ENCODE data around the gene ROBO1.
"Not testable (repeated sequence)": the region's sequence is repeated elsewhere in the genome, so short reads cannot be mapped to it uniquely, and the experiment has no call there.

Gene ROBO1

DNA sequence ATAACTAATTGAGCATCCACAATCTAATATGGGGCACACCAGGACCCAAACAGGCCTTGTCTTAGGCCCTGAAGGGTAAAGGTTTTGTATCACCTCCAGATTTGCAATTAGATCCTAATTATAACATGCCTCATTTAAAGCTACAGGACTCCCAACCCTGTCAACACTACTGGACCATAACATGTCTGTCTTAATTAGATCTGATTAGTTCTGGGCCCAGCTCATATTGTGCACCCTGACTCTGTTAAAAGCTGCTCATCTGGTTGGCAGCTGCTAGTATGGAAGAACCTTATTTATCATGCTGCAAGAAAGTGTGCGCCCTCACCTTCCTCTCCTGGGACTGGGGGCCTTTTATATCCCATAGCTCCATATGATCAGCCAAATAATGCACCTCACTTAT is 457.8 kb downstream of the ROBO1 start:
- DNase-seq (ENCODE audit: low spot score) = no peak

DNA sequence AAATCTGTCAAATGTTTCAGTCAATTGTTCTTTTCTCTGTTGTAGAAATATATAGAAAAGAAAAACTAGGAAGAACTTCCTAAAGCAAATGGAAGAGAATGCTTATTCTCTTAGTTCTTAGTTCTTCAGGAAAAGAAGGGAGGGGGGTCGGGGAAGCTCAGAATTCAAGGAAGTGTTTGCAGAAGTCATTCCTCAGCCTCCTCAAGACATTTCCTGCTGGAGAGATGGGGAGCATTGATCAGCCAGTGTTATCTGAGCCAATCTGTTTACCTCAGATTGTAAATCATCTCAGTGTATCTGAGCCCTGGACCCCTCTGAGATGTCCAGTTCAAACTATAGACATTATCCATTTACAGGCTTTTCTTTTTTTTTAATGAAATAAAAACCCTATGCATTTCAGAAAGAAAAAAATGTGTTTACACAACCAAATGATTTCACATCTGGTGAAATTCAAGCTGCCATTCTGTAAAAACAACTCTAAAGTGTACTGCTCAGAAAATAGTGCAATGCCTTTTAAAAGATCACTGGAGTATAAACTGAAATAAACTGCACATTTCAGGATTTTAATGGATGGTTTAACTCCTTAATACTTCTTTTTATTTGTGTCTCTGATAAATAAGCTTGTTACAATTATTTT is 460.7 kb downstream of the ROBO1 start:
- DNase-seq (ENCODE audit: low spot score) = no peak

DNA sequence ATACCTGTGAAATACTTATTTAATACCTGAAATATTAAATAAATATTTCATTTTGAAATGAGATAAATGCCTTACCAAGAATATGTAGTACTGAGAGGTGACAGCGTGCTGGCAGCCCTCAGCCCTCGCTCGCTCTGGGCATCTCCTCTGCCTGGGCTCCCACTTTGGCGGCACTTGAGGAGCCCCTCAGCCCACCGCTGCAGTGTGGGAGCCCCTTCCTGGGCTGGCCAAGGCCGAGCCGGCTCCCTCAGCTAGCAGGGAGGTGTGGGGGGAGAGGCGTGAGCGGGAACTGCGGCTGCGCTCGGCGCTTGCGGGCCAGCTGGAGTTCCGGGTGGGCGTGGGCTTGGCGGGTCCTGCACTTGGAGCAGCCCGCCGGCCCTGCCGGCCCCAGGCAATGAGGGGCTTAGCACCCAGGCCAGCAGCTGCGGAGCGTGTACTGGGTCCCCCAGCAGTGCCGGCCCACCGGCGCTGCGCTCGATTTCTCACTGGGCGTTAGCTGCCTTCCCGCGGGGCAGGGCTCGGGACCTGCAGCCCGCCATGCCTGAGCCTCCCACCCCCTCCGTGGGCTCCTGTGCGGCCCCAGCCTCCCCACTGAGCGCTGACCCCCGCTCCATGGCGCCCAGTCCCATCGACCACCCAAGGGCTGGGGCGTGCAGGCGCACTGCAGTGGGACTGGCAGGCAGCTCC is 467.7 kb downstream of the ROBO1 start:
- not testable (repeated sequence) for DNase-seq (ENCODE audit: low spot score)

DNA sequence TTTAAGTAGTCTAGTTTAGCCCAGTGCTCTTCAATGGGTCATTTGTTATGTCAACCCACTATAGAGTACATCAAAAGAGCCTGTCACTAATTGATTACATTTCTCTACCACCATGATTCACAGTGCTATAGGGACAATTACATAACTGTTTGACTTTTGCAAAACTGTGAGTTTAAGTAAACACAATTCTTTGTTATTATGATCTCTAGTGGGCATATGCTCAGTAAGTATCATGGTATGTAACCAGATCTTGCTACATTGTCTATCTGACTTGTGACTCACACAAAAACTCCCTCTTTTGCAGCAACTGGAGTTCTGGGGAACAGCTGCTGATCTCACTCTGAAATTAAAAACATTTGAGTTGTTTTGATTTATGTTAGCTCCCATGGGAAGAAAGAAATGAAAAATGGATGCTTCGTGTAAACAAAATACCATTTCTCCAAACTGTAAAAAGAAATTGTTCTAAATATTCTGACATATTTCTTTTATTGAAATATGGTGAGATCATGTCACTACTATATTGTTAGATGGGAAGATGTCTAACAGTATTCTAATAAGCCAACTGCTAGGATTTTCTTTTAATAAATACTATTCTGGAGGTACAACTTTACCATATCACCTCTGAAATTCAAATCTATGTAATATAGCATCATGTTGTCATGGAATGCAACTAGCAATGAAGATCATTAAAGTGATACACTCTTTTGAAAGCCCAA is 470.4 kb downstream of the ROBO1 start:
- peak; percentile 49 for DNase-seq (ENCODE audit: low spot score)

DNA sequence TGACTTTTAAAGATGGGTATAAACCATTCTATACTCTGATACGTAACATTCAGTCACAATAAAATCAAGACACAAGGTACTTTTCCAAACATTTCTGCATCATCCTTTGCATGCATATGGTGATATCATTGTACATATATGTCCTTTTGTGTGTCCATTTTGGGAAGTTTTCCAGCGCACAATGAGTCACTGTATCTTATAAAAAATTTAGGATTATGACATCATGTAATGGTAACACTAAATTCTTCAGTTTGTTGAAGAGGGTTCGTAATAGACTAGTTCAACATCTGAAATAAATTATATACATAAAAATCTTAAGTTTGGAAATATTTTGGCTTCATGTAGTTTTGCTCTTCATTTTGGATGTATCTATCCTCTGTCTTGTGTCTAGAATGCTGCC is 480.9 kb downstream of the ROBO1 start:
- DNase-seq (ENCODE audit: low spot score) = no peak

DNA sequence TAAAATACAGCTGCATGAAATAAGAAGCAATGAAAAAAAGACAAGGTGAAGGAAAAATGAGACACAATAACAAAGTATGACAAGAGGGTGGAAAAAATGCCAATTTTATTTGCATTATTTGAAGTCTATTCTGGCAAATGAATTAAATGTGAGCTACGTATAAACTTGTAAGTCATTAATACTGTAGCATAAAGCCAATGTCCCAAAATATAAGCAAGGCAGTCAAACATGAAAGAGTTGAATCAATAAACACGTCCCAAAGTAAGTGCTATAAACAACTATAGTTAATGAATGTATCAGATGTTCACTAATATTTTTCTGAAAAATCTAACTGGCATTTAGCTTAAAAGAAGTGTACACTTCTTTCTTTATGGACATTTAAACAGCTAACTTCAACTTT is 481.9 kb downstream of the ROBO1 start:
- DNase-seq (ENCODE audit: low spot score) = no peak

DNA sequence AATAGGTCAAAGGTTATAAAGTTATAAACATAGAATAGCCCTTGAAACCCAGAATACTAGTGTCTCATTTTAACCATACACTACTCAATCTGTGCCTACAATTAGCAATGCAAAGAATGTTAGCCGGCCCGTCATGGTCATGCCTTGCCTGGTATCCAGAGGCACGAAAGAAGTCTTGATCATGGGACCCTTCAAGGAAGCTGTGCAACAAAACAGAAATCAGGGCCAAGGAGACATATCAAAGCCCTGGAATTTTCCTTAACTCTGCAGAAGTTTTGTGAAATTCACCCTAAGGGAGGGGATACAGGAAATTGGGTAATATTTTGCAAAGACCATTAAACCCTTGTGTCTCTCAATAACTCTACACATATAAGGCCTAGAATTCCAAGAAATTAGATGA is 482.4 kb downstream of the ROBO1 start:
- DNase-seq (ENCODE audit: low spot score) = no peak

DNA sequence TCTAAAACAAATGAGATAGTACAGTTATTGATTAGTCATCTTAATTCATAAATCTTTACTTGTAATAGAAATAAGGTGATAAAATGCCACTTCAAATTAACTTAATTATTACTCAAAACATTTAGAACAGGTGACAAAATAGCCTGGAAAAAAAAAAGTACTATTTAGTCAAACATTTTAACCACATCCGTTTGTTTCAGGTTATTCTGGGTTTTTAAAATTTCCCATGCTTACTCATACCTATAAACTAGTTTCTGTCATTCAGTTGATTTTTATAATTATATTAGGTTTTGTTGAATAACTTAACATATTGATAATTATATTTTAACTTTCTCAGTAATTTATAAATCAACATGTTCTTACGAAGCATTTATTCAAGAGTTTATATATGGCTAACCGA is 483.0 kb downstream of the ROBO1 start:
- no peak for DNase-seq (ENCODE audit: low spot score)

DNA sequence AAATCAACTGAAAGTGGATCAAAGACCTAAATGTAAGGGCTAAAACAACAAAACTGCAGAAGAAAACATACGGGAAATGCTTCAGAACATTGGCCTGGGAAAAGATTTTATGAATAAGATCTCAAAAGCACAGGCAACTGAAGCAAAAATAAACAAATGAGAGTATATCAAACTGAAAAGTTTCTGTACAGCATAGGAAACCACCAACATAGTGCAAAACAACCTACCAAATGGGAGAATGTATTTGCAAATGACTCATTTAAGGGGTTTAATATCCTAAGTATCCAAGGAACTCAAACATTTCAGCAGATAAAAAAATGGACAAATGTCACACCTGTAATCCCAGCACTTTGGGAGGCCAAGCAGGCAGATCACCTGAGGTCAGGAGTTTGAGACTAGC is 489.1 kb downstream of the ROBO1 start:
- DNase-seq (ENCODE audit: low spot score) = no peak

DNA sequence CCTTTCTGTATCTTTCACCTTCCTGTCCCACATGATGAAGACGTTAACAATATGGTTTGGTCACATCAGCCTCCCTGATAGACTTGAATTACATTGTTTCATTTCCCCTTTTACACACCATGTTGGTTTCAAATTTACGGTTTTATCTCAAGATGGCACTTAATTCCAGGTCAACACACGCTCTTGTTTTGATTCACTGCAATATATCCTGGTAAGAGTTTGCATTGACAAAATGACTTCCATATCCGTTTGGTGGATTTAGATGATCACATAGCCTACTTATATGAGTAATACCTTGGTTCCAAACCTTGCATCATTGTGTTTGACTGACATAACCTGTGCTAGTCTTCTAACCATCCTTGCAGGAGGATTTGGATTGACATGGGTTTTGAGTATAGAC is 499.4 kb downstream of the ROBO1 start:
- no peak for DNase-seq (ENCODE audit: low spot score)

DNA sequence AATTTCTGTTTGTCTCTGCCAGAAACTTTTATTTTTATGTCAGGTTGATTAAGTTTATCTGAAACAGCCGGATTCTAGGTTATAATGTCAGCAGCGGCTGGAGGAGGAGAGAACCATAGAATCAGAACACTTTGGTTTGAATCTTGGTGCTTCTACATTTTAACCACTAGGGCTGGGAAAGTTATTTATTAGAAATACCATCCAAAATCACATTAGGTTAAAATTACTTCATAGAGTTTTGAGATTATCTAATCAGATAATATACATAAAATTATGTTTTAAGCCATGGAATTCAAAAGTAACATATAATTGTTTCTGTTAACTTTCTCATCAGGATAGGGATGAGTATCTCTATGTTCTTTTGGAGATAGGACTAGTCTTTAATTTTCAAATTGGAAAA is 502.9 kb downstream of the ROBO1 start:
- DNase-seq (ENCODE audit: low spot score) = no peak

DNA sequence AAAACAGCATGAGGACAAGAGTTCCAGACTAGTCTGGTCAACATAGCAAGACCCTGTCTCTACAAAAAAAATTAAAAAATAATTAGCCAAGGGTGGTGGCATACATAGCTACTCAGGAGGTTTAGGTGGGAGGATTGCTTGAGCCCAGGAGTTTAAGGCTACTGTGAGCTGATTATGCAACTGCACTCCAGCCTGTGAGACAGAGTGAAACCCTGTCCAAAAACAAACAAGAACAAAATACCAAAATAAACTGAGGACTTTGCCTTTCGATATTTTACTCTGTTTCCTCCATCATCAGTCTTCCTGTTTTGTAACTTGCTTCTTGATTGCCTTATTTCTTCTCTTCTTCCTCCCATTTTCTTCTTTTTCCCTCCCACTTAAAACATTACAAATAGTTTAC is 504.4 kb downstream of the ROBO1 start:
- no peak for DNase-seq (ENCODE audit: low spot score)

DNA sequence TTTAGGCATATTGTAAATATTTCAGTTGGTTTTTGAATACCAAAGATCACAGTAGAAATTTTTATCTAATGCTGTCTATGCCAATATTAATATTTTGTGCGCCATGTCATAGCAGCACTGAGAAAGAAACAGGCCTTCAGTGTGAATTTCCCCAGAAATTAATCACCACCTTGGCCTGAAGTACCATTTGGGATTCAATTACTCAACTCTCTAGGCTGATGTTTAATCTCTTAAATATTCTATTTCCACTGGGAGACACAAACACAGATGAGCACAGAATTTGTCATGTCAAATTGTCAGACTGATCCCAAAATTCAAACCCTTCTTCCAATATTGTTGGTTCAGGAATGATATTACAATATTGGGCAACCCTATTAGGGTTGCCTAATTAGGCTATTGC is 509.3 kb downstream of the ROBO1 start:
- DNase-seq (ENCODE audit: low spot score) = no peak

DNA sequence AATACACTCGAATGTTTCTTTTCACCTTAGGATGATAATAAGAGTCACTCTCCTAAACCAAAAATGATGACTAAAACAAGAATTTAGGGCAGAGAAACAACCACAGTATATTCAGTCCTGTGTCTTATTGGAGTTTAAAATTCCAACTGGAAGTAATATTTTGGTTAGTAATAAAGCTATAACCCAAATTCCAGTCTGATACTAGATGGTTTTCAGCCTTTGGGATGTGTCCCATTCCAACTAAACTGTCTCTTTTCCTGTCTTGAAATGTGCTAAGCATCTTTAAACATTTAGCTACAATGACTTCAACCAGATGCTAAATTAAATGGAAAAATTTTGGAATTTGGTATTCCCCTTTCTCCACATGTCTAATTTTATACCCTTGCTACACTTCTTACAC is 510.0 kb downstream of the ROBO1 start:
- DNase-seq (ENCODE audit: low spot score) = no peak

DNA sequence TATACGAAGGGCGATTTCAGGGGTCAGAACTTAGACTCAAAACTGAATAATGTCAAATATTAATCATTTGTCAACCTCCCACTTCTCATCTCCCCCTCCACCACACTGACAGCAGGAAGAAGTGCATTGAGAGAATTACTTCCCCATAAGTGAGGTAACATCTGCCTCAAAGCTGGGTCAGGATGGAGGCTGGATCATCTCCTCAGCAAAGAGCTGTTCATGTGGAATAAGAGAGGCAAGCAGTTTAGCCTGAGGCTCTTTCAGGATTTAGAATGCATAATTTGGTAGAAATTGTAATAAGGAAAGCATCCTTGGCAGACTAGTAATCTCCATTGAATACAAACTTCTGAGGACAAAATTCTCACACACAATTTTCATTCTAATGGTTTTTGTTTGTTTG is 512.1 kb downstream of the ROBO1 start:
- DNase-seq (ENCODE audit: low spot score) = no peak

DNA sequence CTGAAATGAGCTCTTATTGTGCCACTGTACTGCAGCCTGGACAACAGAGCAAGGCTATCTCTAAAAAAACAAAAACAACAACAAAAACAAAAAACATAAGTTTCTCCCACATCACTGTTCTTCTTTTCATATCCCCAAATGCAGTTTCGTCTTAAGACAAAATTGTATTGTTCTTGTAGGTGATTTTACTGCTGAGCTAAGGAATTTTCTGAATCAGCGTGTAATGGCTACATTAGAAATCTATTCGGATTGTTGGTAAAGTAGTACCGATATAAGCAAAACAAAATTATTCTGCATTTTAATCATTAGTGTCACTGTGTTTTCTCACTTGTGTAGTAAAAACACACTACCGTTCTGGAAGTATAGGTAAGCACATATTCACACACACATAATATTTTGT is 512.5 kb downstream of the ROBO1 start:
- no peak for DNase-seq (ENCODE audit: low spot score)

DNA sequence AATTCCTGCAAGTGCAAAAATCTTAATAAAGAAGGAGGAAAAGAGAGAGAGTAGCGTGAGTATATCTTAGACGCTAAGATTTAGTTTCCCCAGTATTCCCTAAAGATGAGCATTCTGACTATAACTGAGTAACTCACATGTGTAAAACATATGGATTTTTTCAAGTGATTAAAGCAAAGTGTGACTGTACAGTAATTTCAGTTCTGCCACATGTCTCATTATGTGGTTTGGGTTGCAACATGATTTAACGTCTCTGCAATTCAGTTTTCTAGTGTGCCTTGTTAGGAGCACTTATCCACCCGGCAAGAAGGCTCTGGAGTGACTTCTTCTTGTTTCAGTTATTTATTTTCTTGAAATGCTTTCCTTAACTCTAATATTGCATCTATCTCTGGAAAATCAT is 514.1 kb downstream of the ROBO1 start:
- DNase-seq (ENCODE audit: low spot score) = no peak

DNA sequence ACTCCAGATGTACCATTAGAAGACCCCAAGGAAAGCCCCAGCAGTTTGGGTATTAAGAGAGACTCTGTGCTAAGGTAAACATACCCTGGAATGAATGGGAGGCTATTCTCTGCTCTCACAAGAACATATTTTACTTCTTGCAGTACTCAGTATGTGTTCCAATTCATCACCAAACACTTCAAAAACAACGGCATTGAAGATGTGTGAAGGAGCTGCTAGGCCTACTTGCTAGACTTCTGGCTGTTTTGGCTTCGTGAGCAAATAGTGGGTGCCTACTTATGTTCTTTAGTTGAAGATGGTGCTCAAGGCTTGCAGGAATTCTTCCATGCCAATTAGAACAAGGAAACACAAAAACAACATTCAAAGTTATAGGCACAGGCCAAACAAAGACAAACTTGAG is 514.5 kb downstream of the ROBO1 start:
- no peak for DNase-seq (ENCODE audit: low spot score)

DNA sequence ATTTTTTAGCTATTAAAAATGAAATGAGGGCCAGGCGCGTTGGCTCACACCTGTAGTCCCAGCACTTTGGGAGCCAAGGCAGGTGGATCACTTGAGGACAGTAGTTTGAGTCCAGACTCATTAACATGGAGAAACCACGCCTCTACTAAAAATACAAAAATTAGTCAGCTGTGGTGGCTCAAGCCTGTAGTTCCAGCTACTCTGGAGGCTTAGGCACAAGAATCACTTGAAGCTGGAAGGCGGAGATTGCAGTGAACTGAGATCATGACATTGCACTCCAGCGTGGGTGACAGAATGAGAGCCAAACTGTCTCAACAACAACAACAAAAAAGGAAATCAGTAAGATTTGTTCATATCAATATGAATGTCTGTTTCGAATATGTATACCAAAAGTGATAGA is 517.1 kb downstream of the ROBO1 start:
- DNase-seq (ENCODE audit: low spot score) = no peak

DNA sequence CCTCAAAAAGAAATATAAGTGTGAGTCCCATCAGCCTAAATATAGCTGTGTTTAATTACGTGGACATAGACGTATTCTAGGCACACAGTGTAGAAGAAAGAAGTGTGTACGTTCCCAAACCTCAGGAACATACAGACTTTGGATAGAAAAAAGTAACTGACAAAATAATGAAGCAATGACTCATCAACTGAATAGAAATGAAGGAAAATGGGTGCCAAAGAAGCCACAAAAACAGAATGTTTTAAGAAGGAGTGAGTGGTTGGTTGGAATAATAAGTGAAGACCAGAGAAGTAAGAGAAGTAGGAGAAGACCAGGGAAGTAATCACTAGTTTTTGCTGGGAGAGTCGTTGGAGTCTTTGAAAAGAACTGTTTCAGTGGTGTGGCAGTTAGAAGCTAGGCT is 518.1 kb downstream of the ROBO1 start:
- no peak for DNase-seq (ENCODE audit: low spot score)

DNA sequence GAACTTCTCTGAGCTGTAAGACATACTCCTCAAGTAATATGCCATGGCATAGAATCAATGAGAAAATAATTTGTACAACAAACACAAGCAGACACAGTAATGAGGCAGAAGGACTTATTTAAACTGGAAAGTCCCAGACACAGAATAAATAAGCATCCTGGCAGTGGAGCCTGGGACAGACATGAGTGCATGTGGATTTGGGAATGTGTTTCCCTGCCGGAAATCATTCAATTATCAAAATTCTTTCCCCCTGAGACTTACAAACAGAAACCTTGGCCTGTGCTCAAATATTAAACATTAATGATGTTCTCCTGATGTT is 520.1 kb downstream of the ROBO1 start:
- DNase-seq (ENCODE audit: low spot score) = no peak

DNA sequence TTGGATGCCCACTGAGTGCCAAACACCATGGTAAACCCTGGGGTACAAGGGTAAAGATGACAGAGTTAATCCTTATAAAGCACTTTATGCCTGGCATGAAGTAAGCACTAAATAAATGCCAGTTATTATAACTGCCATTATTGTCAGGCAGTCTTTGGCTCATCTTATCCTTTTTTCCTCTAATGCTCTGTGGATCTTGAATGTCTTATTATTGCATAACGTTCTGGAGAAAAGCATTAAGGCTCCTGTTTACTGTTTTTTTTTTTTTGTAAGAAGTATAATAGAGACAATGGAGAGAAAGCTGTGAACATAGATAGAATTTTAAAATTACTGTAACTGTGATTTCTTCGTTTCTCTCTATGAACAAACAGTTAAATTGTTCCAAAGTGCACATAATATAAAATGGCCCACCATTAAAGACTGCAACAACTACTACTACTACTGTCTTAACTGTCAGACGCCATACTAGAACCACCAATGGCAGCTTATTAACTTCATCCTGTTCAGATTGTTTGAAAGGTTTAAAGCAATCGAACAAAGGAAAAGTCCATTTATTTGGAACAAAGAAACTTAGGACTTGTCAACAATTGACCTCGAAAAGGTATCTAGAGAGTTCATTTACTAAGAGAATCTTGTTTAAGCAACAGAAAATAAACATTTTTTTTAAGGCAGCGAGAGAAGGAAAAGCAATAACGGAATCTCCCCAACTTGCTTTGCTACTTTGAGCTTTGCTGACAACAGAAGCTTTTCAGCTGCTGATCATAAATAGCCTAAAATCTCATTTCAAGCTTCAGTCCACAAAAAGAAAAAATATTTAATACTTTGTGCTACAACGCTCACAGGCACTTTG is 520.7 kb downstream of the ROBO1 start:
- DNase-seq (ENCODE audit: low spot score) = no peak

Data from SW480 (cell line).